Sigmoid colon (tissue), 7 donors: ENCODE measurements around the gene MYO6. TPM values are rescaled to one million over a fixed set of nuclear protein-coding genes. Genes with fewer than 3 reads are reported as not detected.
"Not testable (repeated sequence)": the region's sequence is repeated elsewhere in the genome, so short reads cannot be mapped to it uniquely, and the experiment has no call there.

ENCODE experiments used
- DNase-seq: peaks from one replicate; pipeline ENCODE4 v3.0.0-alpha.2; 2019
- H3K27ac ChIP-seq, 4 donors: fragments of 200-600 bp; sonication (generic); one replicate each; pipeline ENCODE4 v1.5.1; 2016 to 2019; ENCODE audit warnings: mild to moderate bottlenecking in 1 of 4
- H3K27me3 ChIP-seq, 3 donors: fragments of 200-600 bp; sonication (generic); one replicate each; pipeline ENCODE4 v1.5.1; 2019; ENCODE audit warnings: mild to moderate bottlenecking in 1 of 3
- H3K36me3 ChIP-seq, 4 donors: fragments of 200-600 bp; sonication (generic); one replicate each; pipeline ENCODE4 v1.5.1; 2016 to 2019
- H3K4me1 ChIP-seq, 4 donors: fragments of 200-600 bp; sonication (generic); one replicate each; pipeline ENCODE4 v1.5.1; 2017 to 2019
- H3K4me3 ChIP-seq, 4 donors: fragments of 200-600 bp; sonication (generic); one replicate each; pipeline ENCODE4 v1.5.1; 2017 to 2019; ENCODE audit warnings: mild to moderate bottlenecking in 2 of 4, moderate library complexity in 1 of 4
- H3K9me3 ChIP-seq, 4 donors: fragments of 200-600 bp in 3 of 4; sonication (generic) in 3 of 4; one replicate each; pipeline versions ENCODE4 v1.5.1 to v1.6.1; 2013 to 2019
- EP300 ChIP-seq, 4 donors: sonication (generic); formaldehyde crosslinking; IDR thresholded peaks; one replicate each; pipeline ENCODE4 v1.6.1; 2017; ENCODE audit warnings: antibody characterized with exemption in 4 of 4
- POLR2A ChIP-seq, 2 donors: fragments of 450-650 bp; IDR thresholded peaks; one replicate each; pipeline ENCODE4 v1.6.1; 2016; ENCODE audit warnings: antibody characterized with exemption in 2 of 2, mild to moderate bottlenecking in 2 of 2, moderate library complexity in 2 of 2
- POLR2AphosphoS5 ChIP-seq, 4 donors: sonication (generic); formaldehyde crosslinking; IDR thresholded peaks; one replicate each; pipeline ENCODE4 v1.6.1; 2017; ENCODE audit warnings: antibody characterized with exemption in 4 of 4
- WGBS, 2 donors: extraction: QIAGEN DNeasy Blood & Tissue Kit; methylation state at CpG; one replicate each; pipeline ENCODE4 v1.1.7; 2013; 5-methylcytosine and 5-hydroxymethylcytosine counted together
- intact Hi-C: fragments of 100-400 bp; cut with DNase I; formaldehyde crosslinking; loops from one replicate; pipeline ENCODE4 v1.15.1; 2023
- polyA plus RNA-seq, 3 donors: library from polyadenylated mRNA; stranded (reverse); fragments of 200-250 nt; gene quantifications; one replicate each; pipeline ENCODE4 v1.2.3, GENCODE V29; 2013
- total RNA-seq, 4 donors: library from RNA; depleted of rRNA; stranded (reverse); fragments of >200 nt; gene quantifications; one replicate each; pipeline ENCODE4 v1.1.0, GENCODE V29; 2016
- TF ChIP-seq, protein P1 (sequence below), 4 experiments: fragments of 450-650 bp in 3 of 4; fragments of 200-600 bp in 1 of 4; IDR thresholded peaks; one replicate each; pipeline ENCODE4 v1.5.1; 2016 to 2019; ENCODE audit warnings: antibody characterized with exemption in 4 of 4, mild to moderate bottlenecking in 3 of 4, moderate library complexity in 2 of 4
- donor health status: healthy with polysubstance abuse.
- donor health status: Bipolar disorder and iron deficiency.
- donor health status: healthy.

The MYO6 gene
- 10 to 100 TPM; 11.8 to 14.9 (median 13.5) TPM for total RNA-seq
- 10 to 100 TPM; 24.8 to 59.6 (median 31.2) TPM for polyA plus RNA-seq

DNA sequence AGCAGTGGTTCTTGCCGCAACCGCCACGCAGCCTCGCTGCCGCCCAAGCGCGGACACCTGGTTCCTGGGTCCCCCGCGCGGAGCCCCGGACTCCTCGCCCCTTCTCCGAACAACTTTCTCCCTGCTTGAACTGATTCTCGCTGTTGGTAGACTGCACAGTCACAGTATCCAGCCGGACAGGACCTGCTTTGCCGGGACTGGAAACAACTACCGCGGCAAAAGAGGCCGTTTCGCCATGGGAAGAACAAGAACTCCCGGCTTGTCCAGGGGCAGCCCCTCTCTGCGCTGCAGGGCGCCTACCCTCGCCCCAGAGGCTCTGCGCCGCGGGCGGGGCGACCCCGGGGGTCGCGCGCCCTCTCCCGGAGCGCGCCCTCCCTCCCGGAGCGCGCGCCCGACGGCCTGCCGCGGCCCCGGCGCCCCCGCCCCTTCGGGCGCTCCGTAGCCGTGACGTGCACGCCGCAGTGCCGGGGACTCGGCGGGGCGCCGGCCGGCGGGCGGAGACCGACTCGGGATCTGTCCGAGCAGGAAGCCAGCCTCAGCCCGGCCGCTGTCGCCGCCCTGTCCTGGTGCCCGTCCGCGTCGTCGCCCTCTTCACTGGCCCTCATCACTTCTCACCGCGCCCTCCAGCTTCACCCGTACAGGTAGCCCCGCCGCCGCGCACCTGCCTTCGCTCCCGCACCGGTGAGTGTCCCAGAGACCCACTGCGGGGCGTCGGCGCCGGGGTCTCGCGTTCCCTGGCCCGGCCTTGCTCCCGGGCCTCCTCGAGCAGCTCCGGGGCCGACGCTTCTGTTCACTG lies at the start of gene MYO6:
Gene MYO6 (plus strand): TSS at position 497 of the 796 bp plus-strand sequence. CDS start 68,309 bp downstream, outside the sequence.
- intact Hi-C loops = no loop called here
- TF ChIP-seq POLR2AphosphoS5 (IDR thresholded peaks at IDR 0.05) (peak; percentile 74 to 91 (median 84)), EP300 (IDR thresholded peaks at IDR 0.05) (no peak), POLR2A (IDR thresholded peaks at IDR 0.05) (peak; percentile 35 to 56)
- TF ChIP-seq, protein P1, sequence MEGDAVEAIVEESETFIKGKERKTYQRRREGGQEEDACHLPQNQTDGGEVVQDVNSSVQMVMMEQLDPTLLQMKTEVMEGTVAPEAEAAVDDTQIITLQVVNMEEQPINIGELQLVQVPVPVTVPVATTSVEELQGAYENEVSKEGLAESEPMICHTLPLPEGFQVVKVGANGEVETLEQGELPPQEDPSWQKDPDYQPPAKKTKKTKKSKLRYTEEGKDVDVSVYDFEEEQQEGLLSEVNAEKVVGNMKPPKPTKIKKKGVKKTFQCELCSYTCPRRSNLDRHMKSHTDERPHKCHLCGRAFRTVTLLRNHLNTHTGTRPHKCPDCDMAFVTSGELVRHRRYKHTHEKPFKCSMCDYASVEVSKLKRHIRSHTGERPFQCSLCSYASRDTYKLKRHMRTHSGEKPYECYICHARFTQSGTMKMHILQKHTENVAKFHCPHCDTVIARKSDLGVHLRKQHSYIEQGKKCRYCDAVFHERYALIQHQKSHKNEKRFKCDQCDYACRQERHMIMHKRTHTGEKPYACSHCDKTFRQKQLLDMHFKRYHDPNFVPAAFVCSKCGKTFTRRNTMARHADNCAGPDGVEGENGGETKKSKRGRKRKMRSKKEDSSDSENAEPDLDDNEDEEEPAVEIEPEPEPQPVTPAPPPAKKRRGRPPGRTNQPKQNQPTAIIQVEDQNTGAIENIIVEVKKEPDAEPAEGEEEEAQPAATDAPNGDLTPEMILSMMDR (IDR thresholded peaks at IDR 0.05) = no peak
- no peaks in the 10 kb centered on the region for H3K9me3 ChIP-seq
- peaks cover 0 to 29% (median 14%) of the 10 kb centered on the region in 4 donors for H3K4me1 ChIP-seq
- 1% methylated on average over 97 of the region's 97 CpGs for WGBS, 2 donors
- H3K4me3 ChIP-seq = peak within 1 kb of the TSS; percentile 81 to 99 (median 94)
- no peaks in the 10 kb centered on the region for H3K27me3 ChIP-seq
- peak; percentile 80 for DNase-seq
- peak within 1 kb of the TSS; percentile 85 to 88 (median 88) for H3K27ac ChIP-seq
- H3K36me3 ChIP-seq = no peaks in the 10 kb centered on the region

DNA sequence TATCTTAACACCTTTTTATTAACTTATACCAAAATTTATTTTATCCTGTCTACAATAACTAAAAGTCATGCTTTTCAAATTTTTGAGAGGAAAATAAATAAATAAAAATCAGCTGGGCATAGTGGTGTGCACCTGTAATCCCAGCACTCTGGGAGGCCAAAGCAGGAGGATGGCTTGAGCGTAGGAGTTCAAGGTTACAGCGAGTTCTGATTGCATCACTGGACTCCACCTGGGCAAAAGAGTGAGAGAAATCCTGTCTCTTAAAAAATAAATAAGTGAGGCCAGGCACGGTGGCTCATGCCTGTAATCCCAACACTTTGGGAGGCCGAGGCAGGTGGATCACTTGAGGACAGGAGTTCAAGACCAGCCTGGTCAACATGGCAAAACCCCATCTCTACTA lies 40.7 kb upstream of the MYO6 start:
- Histone ChIP-seq H3K4me1 (peaks cover 0 to 14% (median 4%) of the 10 kb centered on the region in 4 donors), H3K36me3 (peaks cover 3 to 65% (median 26%) of the 10 kb centered on the region in 4 donors)
- H3K9me3 ChIP-seq, H3K27ac ChIP-seq, H3K27me3 ChIP-seq, DNase-seq, H3K4me3 ChIP-seq, intact Hi-C loops: not testable (repeated sequence)
- 98 to 100% methylated on average over 4 of the region's 4 CpGs for WGBS, 2 donors

DNA sequence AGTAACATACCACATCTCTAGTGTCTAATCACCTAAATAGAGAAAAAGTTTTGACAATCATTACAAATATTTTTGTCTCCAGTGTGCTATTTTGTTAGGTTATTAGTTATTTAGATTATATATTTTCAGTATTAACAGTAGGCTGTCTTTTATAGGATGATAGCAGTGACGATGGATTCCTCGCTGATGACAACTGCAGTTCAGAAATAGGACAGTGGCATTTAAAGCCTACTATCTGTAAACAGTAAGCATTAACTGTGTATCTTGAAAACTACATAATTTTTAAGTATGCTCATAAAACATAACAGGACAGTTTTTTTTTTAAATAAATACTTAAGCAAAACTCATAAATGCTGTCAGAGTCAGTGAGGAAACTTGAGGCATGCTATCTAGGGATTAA lies 37.9 kb upstream of the MYO6 start:
- no peaks in the 10 kb centered on the region for H3K27me3 ChIP-seq
- H3K27ac ChIP-seq = peak overlapping the region in 1 of 4 donors; percentile 5
- no peaks in the 10 kb centered on the region for H3K9me3 ChIP-seq
- H3K36me3 ChIP-seq = peaks cover 9 to 75% (median 32%) of the 10 kb centered on the region in 4 donors
- no peak for DNase-seq
- intact Hi-C loops = no loop called here
- H3K4me1 ChIP-seq = peaks cover 0 to 14% (median 4%) of the 10 kb centered on the region in 4 donors
- H3K4me3 ChIP-seq = no peak overlapping the region
- TF ChIP-seq POLR2AphosphoS5 (IDR thresholded peaks at IDR 0.05) (no peak), POLR2A (IDR thresholded peaks at IDR 0.05) (no peak), EP300 (IDR thresholded peaks at IDR 0.05) (no peak)
- TF ChIP-seq, protein P1 (IDR thresholded peaks at IDR 0.05) = no peak
- WGBS, 2 donors = 76 to 95% methylated on average over 2 of the region's 2 CpGs

DNA sequence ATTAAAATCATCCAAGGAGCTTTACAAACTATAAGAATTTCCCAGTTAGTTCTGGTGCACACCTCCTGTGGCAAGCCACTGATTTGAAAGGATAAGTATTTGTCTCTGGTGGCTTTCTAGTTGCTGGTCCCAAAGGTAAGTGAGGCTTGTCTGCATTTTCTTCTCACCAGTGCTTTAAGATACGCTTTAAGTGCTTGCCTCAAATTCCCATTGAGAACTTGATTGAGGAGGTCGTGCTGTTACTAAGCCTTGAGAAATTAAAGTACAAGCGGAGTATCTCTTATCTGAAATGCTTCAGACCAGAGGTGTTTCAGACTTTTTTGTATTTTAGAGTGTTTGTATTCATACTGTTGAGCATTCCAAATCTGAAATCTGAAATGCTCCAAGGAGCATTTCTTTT lies 29.9 kb upstream of the MYO6 start:
- DNase-seq = no peak
- Histone ChIP-seq H3K9me3 (no peaks in the 10 kb centered on the region), H3K27me3 (no peaks in the 10 kb centered on the region), H3K4me3 (no peak overlapping the region), H3K4me1 (no peaks in the 10 kb centered on the region), H3K27ac (no peak overlapping the region), H3K36me3 (peaks cover 0 to 32% (median 12%) of the 10 kb centered on the region in 4 donors)
- intact Hi-C loops = no loop called here
- 95 to 96% methylated on average over 3 of the region's 3 CpGs for WGBS, 2 donors
- no peak for TF ChIP-seq EP300 (IDR thresholded peaks at IDR 0.05)
- no peak for TF ChIP-seq POLR2A (IDR thresholded peaks at IDR 0.05)
- TF ChIP-seq, protein P1 (IDR thresholded peaks at IDR 0.05) = no peak
- TF ChIP-seq POLR2AphosphoS5 (IDR thresholded peaks at IDR 0.05) = no peak

DNA sequence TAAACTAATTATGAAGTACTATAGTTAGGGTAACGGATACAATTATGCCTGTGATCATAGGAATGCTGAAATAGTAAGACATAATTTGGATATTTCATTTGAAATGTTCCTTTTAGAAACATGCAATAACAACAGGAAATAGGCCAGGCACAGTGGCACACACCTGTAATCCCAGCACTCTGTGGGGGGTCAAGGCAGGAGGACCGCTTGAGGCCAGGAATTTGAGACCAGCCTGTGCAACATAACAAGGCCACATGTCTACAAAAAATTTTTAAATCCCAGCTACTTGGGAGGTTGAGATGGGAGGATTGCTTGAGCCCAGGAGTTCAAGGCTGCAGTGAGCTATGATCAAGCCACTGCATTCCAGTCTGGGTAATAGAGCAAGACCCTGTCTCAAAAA lies 25.7 kb upstream of the MYO6 start:
- H3K4me3 ChIP-seq = no peak overlapping the region
- DNase-seq = no peak
- no peaks in the 10 kb centered on the region for H3K9me3 ChIP-seq
- intact Hi-C loops = no loop called here
- H3K36me3 ChIP-seq = no peaks in the 10 kb centered on the region
- WGBS, 2 donors = 85 to 94% methylated on average over 2 of the region's 2 CpGs
- no peak overlapping the region for H3K27ac ChIP-seq
- no peaks in the 10 kb centered on the region for H3K4me1 ChIP-seq
- TF ChIP-seq POLR2AphosphoS5 (IDR thresholded peaks at IDR 0.05) (peak in 1 of 4 donors; percentile 12), EP300 (IDR thresholded peaks at IDR 0.05) (no peak)
- TF ChIP-seq, protein P1 (IDR thresholded peaks at IDR 0.05) = no peak
- no peaks in the 10 kb centered on the region for H3K27me3 ChIP-seq
